Erythroblast (primary cell): Measurements from ENCODE around the gene TNRC6A.

Source experiments
- GATA1 ChIP-seq: IDR thresholded peaks from 2 replicates; pipeline ENCODE4 v1.6.1; 2011; ENCODE audit warnings: low read depth, mild to moderate bottlenecking, control low read depth, low read length, moderate library complexity
- POLR2A ChIP-seq: IDR thresholded peaks from 2 replicates; pipeline ENCODE4 v1.6.1; 2011; ENCODE audit warnings: mild to moderate bottlenecking, low read length

DNA sequence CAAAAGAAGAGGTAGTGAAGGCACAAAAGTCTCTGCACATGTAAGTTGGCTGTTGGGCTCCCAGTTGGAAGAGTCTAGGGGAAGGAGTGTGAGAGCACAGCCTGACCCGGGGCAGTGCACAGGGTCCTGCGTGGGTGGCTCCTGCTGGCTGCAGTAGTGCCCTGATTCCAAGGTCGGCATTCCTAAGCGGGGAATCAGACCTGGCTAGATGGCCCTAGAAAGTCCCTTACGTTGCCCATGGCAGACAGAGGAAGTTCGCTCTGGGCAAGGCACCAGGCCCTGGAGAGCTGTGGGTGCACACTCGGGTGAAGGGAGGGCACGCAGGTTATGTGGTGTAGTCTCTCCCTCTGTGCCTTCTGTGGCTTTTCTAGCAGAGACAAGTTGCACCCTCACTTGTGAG is 93.5 kb downstream of the TNRC6A start:
- TF ChIP-seq POLR2A = no peak
- TF ChIP-seq GATA1 = no peak
